Neural cell (in vitro differentiated cells): ENCODE measurements around the gene MAGI1. TPM values are rescaled to one million over a fixed set of nuclear protein-coding genes. Genes with fewer than 3 reads are reported as not detected.

Experiments
- H2AFZ ChIP-seq: fragments of 200-600, 300-800 bp; sonication (generic), shearing (Covaris generic); 2 replicates; pipeline ENCODE4 v1.6.0; 2014; ENCODE audit warnings: low read depth, mild to moderate bottlenecking, antibody characterized with exemption, low read length, moderate library complexity
- H3F3A ChIP-seq: fragments of 200-600 bp; shearing (Covaris generic); 2 replicates; pipeline ENCODE4 v1.6.1; 2016; ENCODE audit warnings: mild to moderate bottlenecking, moderate library complexity, mixed read lengths, antibody characterized with exemption, low read length; ENCODE audit not compliant: insufficient read depth, poor library complexity, severe bottlenecking
- H3K27ac ChIP-seq: fragments of 200-600, 300-800 bp; sonication (generic), shearing (Covaris generic); 2 replicates; pipeline ENCODE4 v1.5.1; 2014; ENCODE audit warnings: mild to moderate bottlenecking, low read length, moderate library complexity
- H3K27me3 ChIP-seq: fragments of 300-800, 200-600 bp; sonication (generic), shearing (Covaris generic); 2 replicates; pipeline ENCODE4 v1.6.0; 2014; ENCODE audit warnings: mild to moderate bottlenecking, low read depth, low read length, moderate library complexity; ENCODE audit not compliant: insufficient read depth
- H3K36me3 ChIP-seq: fragments of 300-800, 200-600 bp; sonication (generic), shearing (Covaris generic); 2 replicates; pipeline ENCODE4 v1.5.1; 2014; ENCODE audit warnings: mild to moderate bottlenecking, antibody characterized with exemption, low read length, moderate library complexity; ENCODE audit not compliant: insufficient read depth
- H3K4me2 ChIP-seq: fragments of 300-800, 200-600 bp; sonication (generic), shearing (Covaris generic); 2 replicates; pipeline ENCODE4 v1.6.0; 2014; ENCODE audit warnings: mild to moderate bottlenecking, low read length
- H3K4me3 ChIP-seq: fragments of 300-800, 200-600 bp; sonication (generic), shearing (Covaris generic); 2 replicates; pipeline ENCODE4 v1.5.1; 2014; ENCODE audit warnings: mild to moderate bottlenecking, low read length, moderate library complexity
- H3K79me2 ChIP-seq: fragments of 200-600 bp; shearing (Covaris generic); replicated peaks from 2 replicates; pipeline ENCODE4 v1.6.0; 2014; ENCODE audit warnings: mild to moderate bottlenecking, low read length, moderate library complexity; ENCODE audit not compliant: insufficient read depth
- H3K9ac ChIP-seq: fragments of 300-800, 200-600 bp; sonication (generic), shearing (Covaris generic); 2 replicates; pipeline ENCODE4 v1.6.1; 2016; ENCODE audit warnings: mild to moderate bottlenecking, low read length, mixed read lengths
- H3K9me2 ChIP-seq: fragments of 200-600 bp; shearing (Covaris generic); 2 replicates; pipeline ENCODE4 v1.6.1; 2016; ENCODE audit warnings: mild to moderate bottlenecking, low read length, mixed read lengths; ENCODE audit not compliant: insufficient read depth
- H3K9me3 ChIP-seq: fragments of 200-600, 300-800 bp; sonication (generic), shearing (Covaris generic); 2 replicates; pipeline ENCODE4 v1.6.1; 2016; ENCODE audit warnings: mild to moderate bottlenecking, mixed run types, low read length, moderate library complexity, mixed read lengths
- H4K20me1 ChIP-seq: fragments of 200-600 bp; shearing (Covaris generic); 2 replicates; pipeline ENCODE4 v1.6.1; 2016; ENCODE audit warnings: mild to moderate bottlenecking, mixed run types; ENCODE audit not compliant: insufficient read depth
- EP300 ChIP-seq: fragments of 450-650 bp; conservative IDR thresholded peaks from 2 replicates; pipeline ENCODE4 v1.6.1; 2014; ENCODE audit warnings: antibody characterized with exemption, mild to moderate bottlenecking, moderate library complexity; ENCODE audit not compliant: poor library complexity, severe bottlenecking
- EZH2 ChIP-seq: fragments of 200-600, 300-800 bp; shearing (Covaris generic), sonication (generic); IDR thresholded peaks from 2 replicates; pipeline ENCODE4 v1.6.1; 2014; ENCODE audit warnings: antibody characterized with exemption, low read length, borderline replicate concordance, mild to moderate bottlenecking; ENCODE audit not compliant: insufficient read depth, poor library complexity, severe bottlenecking
- MXI1 ChIP-seq: fragments of 450-650 bp; conservative IDR thresholded peaks from 2 replicates; pipeline ENCODE4 v1.6.1; 2014; ENCODE audit warnings: antibody characterized with exemption, mild to moderate bottlenecking; ENCODE audit not compliant: poor library complexity, severe bottlenecking
- POLR2AphosphoS5 ChIP-seq: IDR thresholded peaks from 2 replicates; pipeline ENCODE4 v1.6.1; 2012
- RAD21 ChIP-seq: fragments of 450-650 bp; conservative IDR thresholded peaks from 2 replicates; pipeline ENCODE4 v1.6.1; 2014; ENCODE audit warnings: antibody characterized with exemption, mild to moderate bottlenecking, moderate library complexity
- REST ChIP-seq: IDR thresholded peaks from 2 replicates; pipeline ENCODE4 v1.6.1; 2012; ENCODE audit warnings: borderline replicate concordance
- SMC3 ChIP-seq: fragments of 450-650 bp; conservative IDR thresholded peaks from 2 replicates; pipeline ENCODE4 v1.6.1; 2014; ENCODE audit warnings: antibody characterized with exemption, mild to moderate bottlenecking, moderate library complexity; ENCODE audit not compliant: poor library complexity
- TAF1 ChIP-seq: IDR thresholded peaks from 2 replicates; pipeline ENCODE4 v1.6.1; 2012; ENCODE audit warnings: low read depth
- polyA plus RNA-seq: library from polyadenylated mRNA; depleted of rRNA; stranded (reverse); fragments of >200 nt; gene quantifications from 2 replicates; pipeline ENCODE4 v1.2.3, GENCODE V29; 2014
- TF ChIP-seq, protein P1 (sequence below): fragments of 450-650 bp; IDR thresholded peaks from 2 replicates; pipeline ENCODE4 v1.5.1; 2014; ENCODE audit warnings: antibody characterized with exemption, mild to moderate bottlenecking, moderate library complexity; ENCODE audit not compliant: poor library complexity, severe bottlenecking

The MAGI1 gene
- polyA plus RNA-seq, 1 donor from 2014 or later, result 44.7 TPM

DNA sequence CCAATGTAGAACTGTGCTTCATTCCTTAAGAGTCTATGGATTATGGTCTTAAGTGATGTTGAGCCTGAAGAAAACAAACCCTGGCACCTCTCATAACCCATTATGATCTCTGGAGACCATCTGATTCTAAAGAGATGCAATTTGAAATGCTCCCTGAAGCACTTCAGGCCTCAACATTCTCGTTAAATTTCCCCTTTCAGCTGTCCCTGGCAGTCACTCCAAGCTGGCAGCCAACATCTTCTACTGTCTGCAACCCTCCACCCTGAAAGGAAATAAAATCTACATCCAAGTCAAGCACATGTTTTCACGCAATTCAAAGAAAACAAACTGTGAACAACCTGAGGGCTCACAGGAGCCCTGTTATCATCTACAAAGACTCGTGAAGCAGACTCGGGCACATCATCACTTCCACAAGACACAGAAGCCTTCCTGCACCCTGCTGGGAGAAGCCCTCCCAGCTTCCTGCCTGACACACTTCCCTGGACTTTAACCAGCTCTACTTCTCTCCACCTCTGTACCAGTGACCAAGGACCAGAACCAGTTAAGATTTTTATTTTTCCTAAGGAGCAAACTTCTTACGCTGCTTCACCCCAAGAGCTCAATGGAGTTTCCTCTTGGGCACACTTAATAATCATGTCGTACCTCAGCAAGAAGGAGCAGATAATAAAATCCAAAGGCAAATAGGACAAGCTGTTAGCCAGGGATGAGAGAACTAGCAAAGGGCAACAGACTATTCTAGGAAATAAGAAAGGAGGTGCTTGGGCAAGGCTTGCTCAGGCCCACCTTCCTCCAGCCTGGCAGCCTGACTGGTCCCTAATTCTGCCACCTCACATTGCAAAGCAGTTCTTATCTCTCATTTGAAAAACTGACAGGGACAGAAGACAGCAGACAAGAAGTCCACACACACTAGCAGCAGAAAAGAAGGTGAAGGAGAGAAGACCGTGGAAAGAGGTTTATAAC lies 67.1 kb downstream of the MAGI1 start:
- no peaks in the 10 kb centered on the region for H3K36me3 ChIP-seq
- no peak overlapping the region for H2AFZ ChIP-seq
- H3K9me3 ChIP-seq, result no peaks in the 10 kb centered on the region
- H3K4me2 ChIP-seq, result no peak overlapping the region
- no peak overlapping the region for H3K4me3 ChIP-seq
- TF ChIP-seq, protein P1, sequence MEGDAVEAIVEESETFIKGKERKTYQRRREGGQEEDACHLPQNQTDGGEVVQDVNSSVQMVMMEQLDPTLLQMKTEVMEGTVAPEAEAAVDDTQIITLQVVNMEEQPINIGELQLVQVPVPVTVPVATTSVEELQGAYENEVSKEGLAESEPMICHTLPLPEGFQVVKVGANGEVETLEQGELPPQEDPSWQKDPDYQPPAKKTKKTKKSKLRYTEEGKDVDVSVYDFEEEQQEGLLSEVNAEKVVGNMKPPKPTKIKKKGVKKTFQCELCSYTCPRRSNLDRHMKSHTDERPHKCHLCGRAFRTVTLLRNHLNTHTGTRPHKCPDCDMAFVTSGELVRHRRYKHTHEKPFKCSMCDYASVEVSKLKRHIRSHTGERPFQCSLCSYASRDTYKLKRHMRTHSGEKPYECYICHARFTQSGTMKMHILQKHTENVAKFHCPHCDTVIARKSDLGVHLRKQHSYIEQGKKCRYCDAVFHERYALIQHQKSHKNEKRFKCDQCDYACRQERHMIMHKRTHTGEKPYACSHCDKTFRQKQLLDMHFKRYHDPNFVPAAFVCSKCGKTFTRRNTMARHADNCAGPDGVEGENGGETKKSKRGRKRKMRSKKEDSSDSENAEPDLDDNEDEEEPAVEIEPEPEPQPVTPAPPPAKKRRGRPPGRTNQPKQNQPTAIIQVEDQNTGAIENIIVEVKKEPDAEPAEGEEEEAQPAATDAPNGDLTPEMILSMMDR, result no peak
- no peak for TF ChIP-seq RAD21
- no peak for TF ChIP-seq SMC3
- TF ChIP-seq REST, result no peak
- TF ChIP-seq MXI1, result no peak
- TF ChIP-seq TAF1, result no peak
- TF ChIP-seq EZH2, result no peak
- no peak for TF ChIP-seq POLR2AphosphoS5
- no peak for TF ChIP-seq EP300
- no peaks in the 10 kb centered on the region for H3F3A ChIP-seq
- H4K20me1 ChIP-seq, result no peaks in the 10 kb centered on the region
- no peak overlapping the region for H3K27ac ChIP-seq
- H3K79me2 ChIP-seq, result no peaks in the 10 kb centered on the region
- no peaks in the 10 kb centered on the region for H3K27me3 ChIP-seq
- H3K9ac ChIP-seq, result no peak overlapping the region
- H3K9me2 ChIP-seq, result no peaks in the 10 kb centered on the region

- no peak for TF ChIP-seq RAD21
- no peak for TF ChIP-seq EZH2
- TF ChIP-seq REST, result no peak
- H3K27ac ChIP-seq, result no peak overlapping the region
Observed at GRCh38 chr3:65968996-65969395, 69.7 kb downstream of the MAGI1 start.

More at GRCh38 chr3:65968996-65969395, 69.7 kb downstream of the MAGI1 start:
- no peak overlapping the region for H3K4me3 ChIP-seq
- no peaks in the 10 kb centered on the region for H3K27me3 ChIP-seq
- H3K9me3 ChIP-seq, result no peaks in the 10 kb centered on the region
- H4K20me1 ChIP-seq, result no peaks in the 10 kb centered on the region
- no peaks in the 10 kb centered on the region for H3F3A ChIP-seq
- no peaks in the 10 kb centered on the region for H3K79me2 ChIP-seq
- H2AFZ ChIP-seq, result no peak overlapping the region
- no peak overlapping the region for H3K9ac ChIP-seq
- no peaks in the 10 kb centered on the region for H3K9me2 ChIP-seq
- no peaks in the 10 kb centered on the region for H3K36me3 ChIP-seq
- H3K4me2 ChIP-seq, result no peak overlapping the region
